Thyroid gland (tissue), 4 donors: Measurements from ENCODE around the gene CSPG4.

Source experiments
- CTCF ChIP-seq, 6 experiments: fragments of 200-600 bp in 3 of 6; fragments of 450-650 bp in 3 of 6; sonication (generic) in 3 of 6; IDR thresholded peaks; one replicate each; pipeline ENCODE4 v1.5.1; 2016 to 2019; ENCODE audit warnings: antibody characterized with exemption in 6 of 6, mild to moderate bottlenecking in 2 of 6, inconsistent platforms in 1 of 6, moderate library complexity in 1 of 6
- POLR2A ChIP-seq, 2 donors: fragments of 450-650 bp; IDR thresholded peaks; one replicate each; pipeline ENCODE4 v1.6.1; 2017; ENCODE audit warnings: antibody characterized with exemption in 2 of 2, mild to moderate bottlenecking in 2 of 2, moderate library complexity in 1 of 2

GRCh38 chr15:75650908-75651809, 61.5 kb downstream of the CSPG4 start:
- TF ChIP-seq CTCF (IDR thresholded peaks at IDR 0.05), result no peak
- no peak for TF ChIP-seq POLR2A (IDR thresholded peaks at IDR 0.05)
